ENCODE results near the gene RPL11.
A peak's percentile ranks its signal among the peaks of the same experiment; 100 is the strongest.
"Not testable (repeated sequence)": the region's sequence is repeated elsewhere in the genome, so short reads cannot be mapped to it uniquely, and the experiment has no call there.

RPL11 gene
- total RNA-seq = 1,482 to 1,587 reads per million in 2 donors

GRCh38 chr1:23691499-23692307 is at the start of gene RPL11:
RPL11 (plus strand) TSS chr1:23691806; CDS start chr1:23691824, 18 bp downstream.
- DNase-seq = peak; percentile 75

- no peak for DNase-seq
Observed at GRCh38 chr1:23643736-23644554, 47.7 kb upstream of the RPL11 start.

GRCh38 chr1:23644555-23644866 is 47.1 kb upstream of the RPL11 start:
- no peak for DNase-seq

GRCh38 chr1:23645338-23645737 is 46.3 kb upstream of the RPL11 start:
- no peak for DNase-seq

DNA sequence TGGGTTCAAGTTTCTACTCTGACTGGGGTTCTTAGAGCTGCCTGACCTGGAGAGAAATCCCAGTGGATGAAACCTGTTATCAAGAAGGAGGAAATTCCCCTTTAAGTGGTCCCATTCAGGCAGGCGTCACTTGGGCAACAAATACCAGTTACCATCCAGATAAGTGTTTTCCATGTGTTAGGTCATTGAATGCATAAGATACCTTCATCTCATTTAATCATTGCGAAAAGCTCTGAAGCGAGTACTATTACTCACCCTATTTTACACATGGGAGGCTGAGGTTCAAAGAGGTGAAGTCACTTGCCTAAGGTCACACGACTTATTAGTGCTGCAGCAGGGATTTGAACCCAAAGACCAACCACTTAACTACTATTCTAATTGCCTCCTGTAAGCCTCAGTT is 45.5 kb upstream of the RPL11 start:
- DNase-seq = no peak

GRCh38 chr1:23646541-23646940 is 45.1 kb upstream of the RPL11 start:
- DNase-seq = no peak

- no peak for DNase-seq
Observed at GRCh38 chr1:23648576-23648975, 43.0 kb upstream of the RPL11 start.

- not testable (repeated sequence) for DNase-seq
Observed at GRCh38 chr1:23649157-23649556, 42.4 kb upstream of the RPL11 start.

- no peak for DNase-seq
Observed at GRCh38 chr1:23650344-23650990, 41.1 kb upstream of the RPL11 start.

DNA sequence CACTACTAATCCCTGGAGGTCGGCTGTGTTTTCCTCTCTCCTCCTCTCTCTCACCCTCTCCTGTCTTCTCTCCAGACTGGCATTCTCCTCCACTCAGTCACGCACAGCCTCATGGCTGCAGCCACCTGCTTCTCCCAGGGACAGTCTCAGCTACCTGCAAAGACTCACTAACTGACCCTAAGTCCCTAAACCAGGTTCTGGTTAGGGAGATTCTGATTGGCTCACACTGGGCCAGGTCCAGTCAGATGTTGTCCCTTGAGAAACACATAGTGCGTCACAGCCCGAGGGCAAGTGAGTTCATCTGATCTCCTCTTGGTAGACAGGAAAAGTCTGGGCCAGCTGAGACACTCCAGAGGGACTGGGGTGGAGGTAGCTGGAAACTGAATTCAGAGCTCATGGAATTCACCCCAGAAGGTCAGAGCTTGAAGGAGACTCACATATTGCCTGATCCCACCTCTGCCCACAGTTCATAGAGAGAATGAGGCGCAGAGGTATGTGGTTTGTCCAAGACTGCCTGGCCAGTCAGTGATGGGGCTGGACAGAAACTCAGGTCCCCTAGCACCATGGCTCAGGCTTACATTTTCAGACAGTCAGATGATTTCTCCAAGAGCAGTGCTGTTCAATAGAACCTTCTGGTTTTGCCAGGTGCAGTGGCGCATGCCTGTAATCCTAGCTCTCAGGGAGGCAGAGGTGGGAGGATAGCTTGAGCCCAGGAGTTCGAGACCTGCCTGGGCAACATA is 40.4 kb upstream of the RPL11 start:
- no peak for DNase-seq

DNA sequence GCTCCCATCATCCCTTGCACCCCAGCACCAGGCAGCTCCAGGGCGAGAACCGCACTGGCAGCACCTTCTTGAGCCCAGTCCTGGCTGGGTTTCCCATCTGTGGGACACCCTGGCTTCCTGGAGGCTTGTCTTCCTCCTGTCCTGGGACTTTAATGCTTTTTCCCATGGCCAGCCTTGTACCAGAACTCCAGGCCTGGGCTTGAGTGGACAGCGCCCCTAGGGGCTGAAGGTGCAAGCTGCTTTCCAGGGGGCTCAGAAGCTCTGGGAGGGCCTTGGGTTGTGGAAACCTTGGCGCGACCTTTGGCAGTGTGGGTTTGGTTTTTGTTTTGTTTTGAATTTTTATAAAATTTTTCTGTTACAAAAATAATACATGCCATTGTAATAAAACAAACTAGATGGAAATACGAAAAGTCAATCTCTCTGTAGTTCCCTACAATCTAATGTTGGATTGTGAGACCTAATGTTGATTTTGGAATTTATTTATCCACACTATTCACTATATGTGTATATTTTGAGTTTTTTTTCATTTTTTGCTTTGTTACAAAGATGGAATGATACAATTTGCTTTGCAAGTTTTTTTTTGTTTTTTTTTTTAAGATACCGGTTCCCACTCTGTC is 33.8 kb upstream of the RPL11 start:
- peak; percentile 11 for DNase-seq

GRCh38 chr1:23660671-23661070 is 30.9 kb upstream of the RPL11 start:
- DNase-seq = no peak

GRCh38 chr1:23661887-23662286 is 29.7 kb upstream of the RPL11 start:
- DNase-seq = no peak

DNA sequence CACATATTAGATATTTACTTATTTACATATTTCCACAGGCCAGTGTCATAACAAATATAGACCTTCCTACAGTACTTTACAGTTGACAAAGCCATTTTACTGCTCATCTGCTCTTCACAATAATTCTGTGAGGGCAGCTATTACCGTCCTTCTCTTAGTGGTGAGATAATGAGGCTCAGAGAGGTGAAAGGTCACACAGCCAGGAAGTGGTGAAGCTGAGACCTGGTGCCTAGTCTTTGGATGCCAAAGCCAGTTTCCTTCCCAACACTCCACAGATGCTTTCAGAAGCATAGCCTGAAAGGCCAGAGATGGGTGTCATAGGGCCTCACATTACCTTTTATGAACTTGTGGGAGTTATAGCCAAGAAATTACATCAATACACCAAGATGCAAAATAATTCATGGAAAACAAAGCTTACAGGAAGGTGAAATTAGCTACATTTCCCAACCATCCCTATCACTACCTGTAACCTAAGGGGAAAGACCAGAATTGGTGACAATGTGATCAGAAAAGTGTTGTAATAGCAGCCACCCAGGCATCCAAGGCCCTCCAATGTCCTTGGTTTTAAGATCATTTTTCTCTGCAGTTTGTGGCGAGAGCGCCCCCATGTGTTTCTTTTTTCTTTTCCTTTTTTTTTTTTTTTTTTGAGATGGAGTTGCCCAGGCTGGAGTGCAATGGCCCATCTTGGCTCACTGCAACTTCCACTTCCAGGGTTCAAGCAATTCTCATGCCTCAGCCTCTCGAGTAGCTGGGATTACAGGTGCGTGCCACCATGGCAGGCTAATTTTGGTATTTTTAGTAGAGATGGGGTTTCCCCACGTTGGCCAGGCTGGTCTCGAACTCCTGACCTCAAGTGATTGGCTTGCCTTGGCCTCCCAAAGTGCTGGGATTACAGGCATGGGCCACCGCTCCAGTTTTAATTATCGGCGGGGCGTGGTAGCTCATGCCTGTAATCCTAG is 26.5 kb upstream of the RPL11 start:
- no peak for DNase-seq

DNA sequence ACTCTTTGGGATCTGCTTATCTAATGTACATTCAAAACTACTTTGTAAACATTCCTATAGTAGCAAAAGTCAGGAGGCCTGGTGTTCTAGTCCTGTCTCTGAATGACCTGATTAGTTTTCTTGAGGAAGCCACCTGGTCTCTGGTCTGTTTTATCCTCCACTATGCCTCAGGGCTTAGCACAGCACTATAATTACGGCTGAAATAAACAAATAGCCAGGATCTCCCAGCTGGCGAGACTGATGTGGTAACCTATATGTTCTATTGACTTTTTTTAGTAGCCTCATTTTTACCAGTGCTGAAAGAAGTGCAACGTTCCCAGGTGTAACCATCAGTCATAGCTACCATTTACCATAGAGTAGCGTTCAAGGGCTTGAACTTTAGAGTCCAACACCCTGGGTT is 24.2 kb upstream of the RPL11 start:
- no peak for DNase-seq

DNA sequence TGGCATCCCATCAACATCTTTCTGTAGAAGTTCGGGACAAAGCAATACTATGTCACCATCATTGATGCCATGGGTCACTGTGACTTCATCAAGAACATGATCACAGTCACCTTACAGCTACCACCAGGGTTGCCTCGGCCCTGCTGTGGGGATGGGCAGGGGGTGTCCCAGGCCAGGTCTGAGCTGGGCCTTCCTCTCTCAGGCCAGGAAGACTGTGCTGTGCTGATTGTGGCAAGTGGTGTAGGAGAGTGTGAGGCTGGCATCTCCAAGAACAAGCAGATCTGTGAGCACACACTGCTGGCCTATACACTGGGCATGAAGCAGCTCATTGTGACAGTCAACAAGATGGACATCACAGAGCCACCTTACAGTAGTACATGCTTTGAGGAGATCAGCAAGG is 20.9 kb upstream of the RPL11 start:
- no peak for DNase-seq

DNA sequence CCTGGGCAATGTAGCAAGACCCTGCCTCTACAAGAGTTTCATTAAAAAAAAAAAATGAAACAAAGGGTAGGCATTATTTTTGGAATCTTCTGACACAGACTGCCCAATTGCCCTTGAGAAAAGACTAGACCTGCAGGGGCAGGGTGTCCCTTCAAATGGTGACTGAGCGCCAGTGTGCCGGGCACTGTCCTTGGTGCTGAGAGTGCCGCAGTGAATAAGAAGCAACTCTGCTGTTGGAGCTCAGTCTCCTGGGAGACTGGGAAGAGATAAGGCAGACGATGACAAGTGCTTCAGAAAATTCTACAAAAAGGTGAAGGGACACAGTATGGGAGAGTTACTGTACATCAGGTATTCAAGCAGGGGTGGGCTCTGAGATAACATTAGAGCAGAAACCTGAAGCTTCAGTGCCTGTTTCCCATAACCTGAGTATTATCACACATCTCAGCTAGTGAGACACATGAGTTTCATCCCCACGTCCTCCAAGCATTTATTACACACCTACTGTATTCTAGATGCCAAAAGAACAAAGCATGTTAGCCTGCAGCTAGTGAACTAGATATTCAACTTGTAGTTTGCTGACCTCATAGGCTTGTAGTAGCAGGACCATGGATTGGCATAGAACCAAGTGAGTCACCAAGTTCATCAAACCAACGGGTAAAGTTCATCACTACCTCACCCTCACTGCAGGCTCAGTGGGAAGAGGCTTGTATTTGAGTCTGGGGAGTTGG is 18.4 kb upstream of the RPL11 start:
- DNase-seq = no peak

DNA sequence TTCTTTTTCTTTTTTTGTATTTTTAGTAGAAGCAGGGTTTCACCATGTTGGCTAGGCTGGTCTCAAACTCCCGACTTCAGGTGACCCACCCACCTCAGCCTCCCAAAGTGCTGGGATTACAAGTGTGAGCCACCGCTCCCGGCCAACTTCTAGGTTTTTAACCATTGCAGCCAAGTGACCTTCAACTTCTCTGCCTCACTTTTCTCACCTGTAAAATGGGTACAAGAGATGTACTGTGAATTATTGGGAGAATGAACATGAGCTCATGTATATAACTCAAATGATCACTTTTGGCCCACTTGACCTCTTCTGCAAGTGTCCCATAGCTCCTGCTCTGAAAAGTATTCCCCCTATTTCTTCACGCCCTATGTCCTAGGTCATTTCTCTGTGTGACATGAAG is 11.8 kb upstream of the RPL11 start:
- DNase-seq = no peak

DNA sequence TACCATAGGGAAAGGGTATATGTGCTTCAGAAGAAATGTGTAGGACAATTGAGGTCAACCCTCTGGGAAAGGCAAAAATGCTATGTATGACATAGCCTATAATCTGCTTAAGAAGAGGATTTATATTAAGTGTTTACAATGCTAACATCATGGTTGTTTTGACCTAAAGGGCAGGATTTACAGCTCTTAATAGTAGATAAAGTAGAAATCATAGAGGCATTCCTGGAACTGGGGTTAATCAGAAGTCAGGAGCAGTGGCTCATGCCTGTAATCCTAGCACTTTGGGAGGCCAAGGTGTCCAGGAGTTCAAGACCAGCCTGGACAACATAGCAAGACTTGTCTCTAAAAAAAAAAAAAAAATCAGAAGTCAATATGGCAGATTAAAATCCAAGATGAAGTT is 8.7 kb upstream of the RPL11 start:
- no peak for DNase-seq

DNA sequence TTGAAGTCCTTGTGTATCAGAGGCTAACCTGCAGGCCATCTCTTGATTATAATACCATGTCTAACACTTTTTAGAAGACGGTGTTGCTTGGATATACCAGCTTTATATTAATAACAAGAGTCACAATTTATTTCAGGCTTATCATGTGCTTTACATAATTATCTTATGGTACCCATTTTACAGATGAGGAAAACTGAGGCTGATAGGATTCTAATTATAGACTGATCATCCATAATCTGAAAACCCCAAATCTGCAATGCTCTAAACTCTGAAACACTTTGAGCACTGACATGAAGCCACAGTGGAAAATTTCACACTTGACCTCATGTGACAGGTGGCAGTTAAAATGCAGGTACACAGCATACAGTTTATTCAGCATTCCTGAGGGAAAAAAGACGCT is 7.2 kb upstream of the RPL11 start:
- DNase-seq = no peak

- not testable (repeated sequence) for DNase-seq
Observed at GRCh38 chr1:23685197-23685596, 6.4 kb upstream of the RPL11 start.
